SU-DHL-6 (cell line): ENCODE results near the gene MYLK2.

Source experiments
- CTCF ChIP-seq: fragments of 200-600 bp; sonication (generic); IDR thresholded peaks from one replicate; pipeline ENCODE4 v1.5.1; 2017; ENCODE audit warnings: antibody characterized with exemption, mild to moderate bottlenecking, low read length, moderate library complexity; ENCODE audit not compliant: insufficient read depth, poor library complexity, severe bottlenecking
- EZH2phosphoT487 ChIP-seq: fragments of 200-600 bp; sonication (generic), shearing (Covaris generic); conservative IDR thresholded peaks from 2 replicates; pipeline ENCODE4 v1.6.1; 2018; ENCODE audit warnings: mild to moderate bottlenecking, antibody characterized with exemption, low read length, moderate library complexity, mixed read lengths

- TF ChIP-seq CTCF, result peak; percentile 73
- no peak for TF ChIP-seq EZH2phosphoT487
Measured at GRCh38 chr20:31833130-31833930, 14.2 kb downstream of the MYLK2 start.
